ENCODE data around the gene CCDC74B. TPM values are rescaled to one million over a fixed set of nuclear protein-coding genes. Genes with fewer than 3 reads are reported as not detected.
A peak's percentile ranks its signal among the peaks of the same experiment; 100 is the strongest.
"Not testable (repeated sequence)": the region's sequence is repeated elsewhere in the genome, so short reads cannot be mapped to it uniquely, and the experiment has no call there.

Gene CCDC74B
- polyA plus RNA-seq, 3 donors = not detected

GRCh38 chr2:130160838-130161705, 16.2 kb upstream of the CCDC74B start:
- H3K9me3 ChIP-seq (replicated peaks in 1 of 2; ENCODE audit: control insufficient read depth in 1 of 2, insufficient read depth in 1 of 2, low read length in 2 of 2); H3K4me3 ChIP-seq (replicated peaks in 1 of 3; ENCODE audit: low read depth in 2 of 3, low read length in 3 of 3); H3K9ac ChIP-seq (ENCODE audit: insufficient read depth, low read length, poor library complexity, severe bottlenecking); H3K4me1 ChIP-seq (ENCODE audit: control insufficient read depth in 1 of 2, insufficient read depth in 2 of 2, low read length in 2 of 2); H4K20me1 ChIP-seq (ENCODE audit: insufficient read depth, low read length); intact Hi-C loops (cut with micrococcal nuclease); H3K4me3 Mint-ChIP-seq; H3K27ac ChIP-seq (ENCODE audit: low read depth in 1 of 2, low read length in 2 of 2); H3K9me3 Mint-ChIP-seq; H3K27me3 Mint-ChIP-seq (ENCODE audit: low read depth in 3 of 3); DNase-seq; H3K27me3 ChIP-seq (ENCODE audit: control insufficient read depth in 2 of 2, insufficient read depth in 2 of 2, low read length in 2 of 2); H3K4me2 ChIP-seq (replicated peaks; ENCODE audit: extremely low read depth, low read length, poor library complexity, severe bottlenecking); H3K4me1 Mint-ChIP-seq; H2AFZ ChIP-seq (ENCODE audit: insufficient read depth, low read depth, low read length, poor library complexity, severe bottlenecking); H3K79me2 ChIP-seq (ENCODE audit: insufficient read depth, low read length): not testable (repeated sequence)
- Mint-ChIP-seq H3K27ac (peak overlapping the region in 1 of 7 donors; percentile 46), H3K36me3 (peaks cover 51 to 87% of the 10 kb centered on the region in 2 donors)
- 89% methylated on average over 13 of the region's 25 CpGs for WGBS (ENCODE audit: insufficient coverage)
- H3K36me3 ChIP-seq (replicated peaks in 1 of 2; ENCODE audit: control insufficient read depth in 1 of 2, insufficient read depth in 2 of 2, low read length in 2 of 2) = peaks cover 49 to 54% of the 10 kb centered on the region in 2 donors

GRCh38 chr2:130160131-130160530, 15.2 kb upstream of the CCDC74B start:
- H3K27ac Mint-ChIP-seq = peak overlapping the region in 1 of 7 donors; percentile 56
- H3K9me3 Mint-ChIP-seq = no peaks in the 10 kb centered on the region
- H3K36me3 ChIP-seq (replicated peaks in 1 of 2; ENCODE audit: control insufficient read depth in 1 of 2, insufficient read depth in 2 of 2, low read length in 2 of 2) = peaks cover 46 to 51% of the 10 kb centered on the region in 2 donors
- no peaks in the 10 kb centered on the region for H4K20me1 ChIP-seq (ENCODE audit: insufficient read depth, low read length)
- no peaks in the 10 kb centered on the region for H3K27me3 ChIP-seq (ENCODE audit: control insufficient read depth in 2 of 2, insufficient read depth in 2 of 2, low read length in 2 of 2)
- H3K79me2 ChIP-seq (ENCODE audit: insufficient read depth, low read length) = no peaks in the 10 kb centered on the region
- H3K4me1 Mint-ChIP-seq = peaks cover 6% of the 10 kb centered on the region
- no peak overlapping the region for H3K4me3 Mint-ChIP-seq
- no peak overlapping the region for H2AFZ ChIP-seq (ENCODE audit: insufficient read depth, low read depth, low read length, poor library complexity, severe bottlenecking)
- H3K9me3 ChIP-seq (replicated peaks in 1 of 2; ENCODE audit: control insufficient read depth in 1 of 2, insufficient read depth in 1 of 2, low read length in 2 of 2) = no peaks in the 10 kb centered on the region
- TF ChIP-seq CTCF (IDR thresholded peaks at IDR 0.05) = no peak
- no peak overlapping the region for H3K27ac ChIP-seq (ENCODE audit: low read depth in 1 of 2, low read length in 2 of 2)
- H3K36me3 Mint-ChIP-seq = peaks cover 46 to 88% of the 10 kb centered on the region in 2 donors
- no peaks in the 10 kb centered on the region for H3K27me3 Mint-ChIP-seq (ENCODE audit: low read depth in 3 of 3)
- intact Hi-C loops (cut with micrococcal nuclease) = no loop called here
- H3K9ac ChIP-seq (ENCODE audit: insufficient read depth, low read length, poor library complexity, severe bottlenecking) = no peak overlapping the region
- WGBS (ENCODE audit: insufficient coverage) = 100% methylated on average over 6 of the region's 6 CpGs
- H3K4me2 ChIP-seq (replicated peaks; ENCODE audit: extremely low read depth, low read length, poor library complexity, severe bottlenecking) = no peak overlapping the region
- no peak for DNase-seq
- H3K4me1 ChIP-seq (ENCODE audit: control insufficient read depth in 1 of 2, insufficient read depth in 2 of 2, low read length in 2 of 2) = no peaks in the 10 kb centered on the region
- H3K4me3 ChIP-seq (replicated peaks in 1 of 3; ENCODE audit: low read depth in 2 of 3, low read length in 3 of 3) = no peak overlapping the region

GRCh38 chr2:130159376-130159775, 14.5 kb upstream of the CCDC74B start:
- H3K4me1 ChIP-seq (ENCODE audit: control insufficient read depth in 1 of 2, insufficient read depth in 2 of 2, low read length in 2 of 2); H2AFZ ChIP-seq (ENCODE audit: insufficient read depth, low read depth, low read length, poor library complexity, severe bottlenecking); intact Hi-C loops (cut with micrococcal nuclease); H3K9me3 ChIP-seq (replicated peaks in 1 of 2; ENCODE audit: control insufficient read depth in 1 of 2, insufficient read depth in 1 of 2, low read length in 2 of 2); H3K4me2 ChIP-seq (replicated peaks; ENCODE audit: extremely low read depth, low read length, poor library complexity, severe bottlenecking); H3K27me3 ChIP-seq (ENCODE audit: control insufficient read depth in 2 of 2, insufficient read depth in 2 of 2, low read length in 2 of 2); H3K4me1 Mint-ChIP-seq; H4K20me1 ChIP-seq (ENCODE audit: insufficient read depth, low read length); DNase-seq; H3K4me3 ChIP-seq (replicated peaks in 1 of 3; ENCODE audit: low read depth in 2 of 3, low read length in 3 of 3); H3K9me3 Mint-ChIP-seq; H3K27me3 Mint-ChIP-seq (ENCODE audit: low read depth in 3 of 3); H3K9ac ChIP-seq (ENCODE audit: insufficient read depth, low read length, poor library complexity, severe bottlenecking); H3K4me3 Mint-ChIP-seq; H3K79me2 ChIP-seq (ENCODE audit: insufficient read depth, low read length); H3K27ac ChIP-seq (ENCODE audit: low read depth in 1 of 2, low read length in 2 of 2): not testable (repeated sequence)
- no CpG with 5 or more reads among the region's 4 CpGs for WGBS (ENCODE audit: insufficient coverage)
- H3K36me3 ChIP-seq (replicated peaks in 1 of 2; ENCODE audit: control insufficient read depth in 1 of 2, insufficient read depth in 2 of 2, low read length in 2 of 2) = peaks cover 50 to 53% of the 10 kb centered on the region in 2 donors
- H3K27ac Mint-ChIP-seq = peak overlapping the region in 1 of 7 donors; percentile 33
- peaks cover 44 to 88% of the 10 kb centered on the region in 2 donors for H3K36me3 Mint-ChIP-seq
